Measurements from ENCODE around the gene FIBIN. TPM values are rescaled to one million over a fixed set of nuclear protein-coding genes. Genes with fewer than 3 reads are reported as not detected.
"Not testable (repeated sequence)": the region's sequence is repeated elsewhere in the genome, so short reads cannot be mapped to it uniquely, and the experiment has no call there.

The FIBIN gene
- total RNA-seq, result not detected

DNA sequence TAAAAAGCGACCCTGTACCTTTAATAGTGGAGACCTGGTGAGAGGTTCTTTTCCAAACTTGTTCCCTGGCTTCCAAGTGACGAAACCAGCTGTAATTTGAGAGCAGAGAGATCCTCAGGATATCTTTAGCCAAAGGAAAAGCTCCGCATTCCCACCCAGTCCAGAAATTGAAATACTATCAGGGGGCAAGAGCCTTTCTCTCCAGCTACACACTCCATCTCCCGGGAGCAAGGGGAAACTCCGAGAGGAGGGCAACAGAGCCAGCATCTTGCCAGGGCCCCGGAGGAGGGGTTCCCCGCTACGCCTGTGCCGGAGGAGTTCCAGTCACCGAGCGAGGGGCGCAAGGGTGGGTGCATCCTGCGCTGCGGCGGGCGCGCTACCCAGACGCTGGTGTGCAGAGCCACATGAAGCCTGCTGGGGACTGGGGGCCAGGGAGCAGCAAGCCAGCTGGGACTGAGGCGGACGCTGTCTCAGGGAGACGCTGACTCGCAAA, at the start of gene FIBIN:
Gene FIBIN, plus strand, starts transcription at position 148 of the 493 bp plus-strand sequence. CDS start 415 bp downstream, outside the sequence.
- no peak for DNase-seq (ENCODE audit: low read depth in 2 of 3, low spot score in 2 of 3)

DNA sequence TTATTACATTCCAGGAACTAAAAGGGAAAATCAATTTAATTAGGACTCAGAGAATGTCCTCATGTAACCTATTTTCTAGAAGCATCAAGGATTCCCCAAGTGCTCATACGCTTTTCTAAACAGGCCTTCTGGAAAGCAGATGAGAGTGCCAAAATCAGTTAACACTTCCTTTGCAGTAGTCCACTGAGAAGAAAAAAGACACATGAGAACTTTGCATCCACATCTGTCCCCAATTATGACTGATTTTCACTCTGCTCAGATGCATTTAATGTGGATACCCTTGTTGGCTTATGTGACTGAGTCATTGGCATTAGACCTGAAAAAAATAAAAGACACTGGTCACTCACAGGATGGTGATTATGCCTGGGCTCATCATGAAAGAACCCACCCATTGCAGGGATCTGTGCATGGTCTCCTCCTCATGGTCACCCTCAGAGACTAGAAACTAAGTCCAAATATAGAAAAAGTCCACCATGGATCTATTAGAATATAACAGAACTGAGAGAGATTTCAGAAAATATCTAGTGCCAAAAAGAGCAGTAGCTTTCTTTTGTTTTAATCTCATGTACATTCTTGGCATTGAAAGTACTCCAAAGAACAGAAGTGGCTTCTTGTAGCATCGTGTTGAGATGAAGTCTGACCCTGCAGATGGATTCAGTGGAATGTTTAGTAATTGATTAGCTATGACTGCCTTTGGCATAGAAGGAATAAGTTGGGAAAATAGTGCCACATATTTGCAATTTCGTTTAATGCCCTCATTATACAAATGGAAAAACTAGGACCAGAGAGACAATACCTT, 48.8 kb upstream of the FIBIN start:
- no peak for DNase-seq (ENCODE audit: low read depth in 2 of 3, low spot score in 2 of 3)

DNA sequence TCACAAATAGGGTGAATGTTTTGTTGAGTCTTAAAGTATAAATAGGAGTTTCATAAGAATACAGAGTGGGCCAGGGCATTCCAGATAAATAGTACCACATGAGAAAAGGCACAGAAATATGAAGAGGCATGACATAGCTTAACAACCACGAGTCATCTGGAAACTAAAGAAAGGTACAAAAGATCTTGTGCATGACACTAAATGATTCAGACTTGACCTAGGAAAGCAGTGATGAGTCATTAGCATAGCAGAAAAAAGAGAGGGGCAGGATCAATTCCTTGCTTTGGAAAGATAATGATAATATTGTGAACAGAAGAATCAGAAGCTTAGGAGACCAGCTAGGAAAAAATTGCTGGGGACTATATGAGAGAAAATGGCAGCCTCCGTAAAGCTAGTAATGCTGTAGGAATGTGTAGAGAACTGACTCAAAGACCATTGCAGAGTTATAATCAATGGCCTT, 47.6 kb upstream of the FIBIN start:
- DNase-seq (ENCODE audit: low read depth in 2 of 3, low spot score in 2 of 3), result no peak

DNA sequence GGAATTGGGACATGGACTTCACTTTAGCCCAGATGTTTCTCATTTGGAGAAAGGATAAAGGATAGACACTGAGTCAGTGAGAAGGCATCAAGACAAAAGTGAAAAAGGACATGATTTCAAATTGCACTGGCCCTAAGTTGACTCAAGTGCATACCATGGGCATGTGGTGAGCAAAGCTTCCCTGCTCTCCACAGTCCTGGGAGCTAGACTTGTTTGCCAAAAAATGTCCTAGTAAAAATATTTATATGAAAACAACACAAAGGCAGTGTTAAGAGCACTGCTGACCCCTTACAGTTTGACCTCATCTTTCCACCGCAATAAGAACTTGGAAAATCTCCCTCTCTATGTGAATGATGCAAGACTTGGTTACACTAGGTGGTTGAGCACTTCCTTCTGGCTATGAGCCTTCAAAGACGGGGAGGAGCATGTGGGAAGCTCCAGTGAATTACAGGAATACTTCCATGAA, 46.5 kb upstream of the FIBIN start:
- DNase-seq (ENCODE audit: low read depth in 2 of 3, low spot score in 2 of 3), result no peak

DNA sequence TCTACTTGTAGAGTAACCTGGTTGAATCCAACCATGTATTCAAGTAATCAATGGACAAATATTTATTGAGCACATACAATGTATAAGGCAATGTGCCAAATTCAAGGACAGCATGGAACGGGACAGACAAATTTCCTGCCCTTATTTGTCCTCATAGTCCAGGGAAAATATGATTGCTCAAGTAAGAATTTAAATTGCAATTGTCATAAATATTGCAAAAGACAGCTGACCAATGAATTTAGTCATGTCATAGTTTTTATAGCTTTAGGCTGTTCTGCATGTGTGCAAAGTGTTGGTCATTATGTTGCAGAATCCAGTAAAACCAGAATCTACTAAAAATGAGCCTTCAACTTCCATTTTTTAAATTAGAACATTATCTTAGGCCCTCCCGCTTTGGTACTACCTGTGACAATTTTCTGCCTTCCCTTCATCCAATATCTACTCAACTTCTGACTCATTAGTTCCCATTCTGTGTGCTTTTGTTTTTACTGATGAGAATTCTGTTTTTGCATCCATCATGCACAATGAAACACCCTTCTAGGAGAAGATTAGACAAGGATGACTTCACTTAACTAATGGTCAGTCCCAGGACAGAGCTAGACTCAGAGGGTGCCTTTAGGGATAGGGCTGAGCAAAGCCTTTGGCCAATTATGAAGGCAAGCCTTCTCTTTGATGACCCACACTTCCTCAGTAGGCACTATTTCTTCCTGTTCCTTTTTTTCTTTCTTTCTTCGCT, 45.8 kb upstream of the FIBIN start:
- DNase-seq (ENCODE audit: low read depth in 2 of 3, low spot score in 2 of 3), result no peak

DNA sequence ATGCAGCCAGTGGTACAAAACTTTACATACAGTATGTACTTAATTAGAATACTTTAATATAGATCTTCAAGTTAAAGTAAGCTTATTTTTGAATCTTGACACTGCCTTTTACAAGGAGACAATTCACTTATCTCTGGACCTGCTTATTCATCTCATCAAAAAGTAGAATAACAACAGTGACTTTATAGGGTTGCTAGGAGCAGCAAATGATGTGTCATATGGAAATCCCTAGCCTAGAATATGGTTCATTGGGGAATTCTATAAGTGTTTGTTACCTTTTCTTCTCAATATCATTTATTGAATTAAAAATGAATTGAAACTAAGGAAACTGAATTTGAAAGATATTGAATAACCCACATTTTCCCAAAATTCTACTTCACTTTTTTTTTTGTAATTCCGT, 45.0 kb upstream of the FIBIN start:
- DNase-seq (ENCODE audit: low read depth in 2 of 3, low spot score in 2 of 3), result no peak

DNA sequence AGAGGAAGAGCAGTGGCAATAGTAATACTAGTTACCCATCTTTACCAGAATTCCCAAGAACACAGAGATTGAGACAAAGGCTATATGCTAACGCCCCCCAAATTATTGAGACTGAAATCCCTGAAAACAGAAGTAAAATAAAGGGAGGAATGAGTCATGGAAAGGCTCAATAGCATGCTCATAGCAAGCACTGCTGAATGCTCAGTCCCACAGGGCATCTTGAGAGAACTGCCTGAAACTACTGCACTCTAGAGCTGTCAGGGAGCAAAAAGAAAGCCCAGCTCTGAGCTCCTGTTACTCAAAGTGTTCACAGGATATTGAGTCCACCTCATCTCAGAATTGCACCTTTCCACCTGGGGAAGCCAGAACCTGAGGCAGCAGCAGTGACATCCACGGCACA, 44.1 kb upstream of the FIBIN start:
- no peak for DNase-seq (ENCODE audit: low read depth in 2 of 3, low spot score in 2 of 3)

DNA sequence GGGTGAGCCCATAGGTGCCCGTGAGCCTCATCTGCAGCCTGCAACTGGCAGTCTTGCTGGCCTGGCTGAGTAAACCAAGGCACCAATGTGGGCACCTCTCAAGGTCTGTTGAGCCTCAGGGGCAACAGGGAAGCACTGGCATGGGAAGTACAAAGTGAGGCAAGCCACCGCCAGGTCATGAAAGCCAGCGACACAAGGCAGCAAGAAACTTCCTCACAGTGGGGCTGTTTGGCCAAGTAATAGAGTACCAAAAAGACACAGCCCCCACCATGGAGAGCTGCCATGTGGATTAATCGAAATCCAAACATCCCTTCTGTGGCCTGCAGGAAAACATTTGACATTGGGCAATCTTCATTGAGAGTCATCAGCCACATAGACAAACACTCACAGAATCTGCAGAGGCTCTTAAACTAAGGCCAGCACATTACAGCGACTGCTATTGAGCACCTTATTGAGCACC, 43.6 kb upstream of the FIBIN start:
- no peak for DNase-seq (ENCODE audit: low read depth in 2 of 3, low spot score in 2 of 3)

DNA sequence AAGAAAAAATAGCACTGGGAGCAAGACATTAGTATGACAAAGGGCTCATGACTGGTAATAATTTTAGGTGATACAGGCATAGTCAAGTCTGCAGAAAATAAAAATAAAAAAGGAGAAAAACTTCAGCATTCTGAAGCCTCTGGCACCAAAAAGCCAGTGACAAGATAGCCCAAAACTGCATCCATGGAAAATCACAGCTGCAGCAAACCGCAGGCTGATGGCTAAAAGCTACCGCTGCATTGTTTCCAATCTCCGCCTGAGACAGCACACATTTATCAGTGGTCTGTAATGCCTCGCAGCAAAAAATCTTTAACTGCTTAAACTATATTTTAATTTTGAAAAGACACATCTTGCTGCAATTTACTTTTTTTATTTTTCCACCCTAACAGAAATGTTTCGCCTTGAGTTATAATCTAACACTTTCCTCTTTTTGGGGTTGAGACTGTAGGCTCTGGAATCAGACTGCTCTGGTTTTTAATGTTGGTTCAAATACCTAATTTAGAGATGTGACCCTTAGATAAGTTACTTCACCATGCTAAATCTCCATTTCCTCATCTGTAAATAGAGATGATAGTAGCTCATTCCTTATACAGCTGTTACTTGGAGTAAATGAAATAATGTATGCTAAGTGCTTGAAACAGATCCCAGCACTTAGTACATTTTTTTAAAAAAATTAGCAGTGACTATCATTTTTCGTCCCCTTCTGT, 42.0 kb upstream of the FIBIN start:
- DNase-seq (ENCODE audit: low read depth in 2 of 3, low spot score in 2 of 3), result no peak

DNA sequence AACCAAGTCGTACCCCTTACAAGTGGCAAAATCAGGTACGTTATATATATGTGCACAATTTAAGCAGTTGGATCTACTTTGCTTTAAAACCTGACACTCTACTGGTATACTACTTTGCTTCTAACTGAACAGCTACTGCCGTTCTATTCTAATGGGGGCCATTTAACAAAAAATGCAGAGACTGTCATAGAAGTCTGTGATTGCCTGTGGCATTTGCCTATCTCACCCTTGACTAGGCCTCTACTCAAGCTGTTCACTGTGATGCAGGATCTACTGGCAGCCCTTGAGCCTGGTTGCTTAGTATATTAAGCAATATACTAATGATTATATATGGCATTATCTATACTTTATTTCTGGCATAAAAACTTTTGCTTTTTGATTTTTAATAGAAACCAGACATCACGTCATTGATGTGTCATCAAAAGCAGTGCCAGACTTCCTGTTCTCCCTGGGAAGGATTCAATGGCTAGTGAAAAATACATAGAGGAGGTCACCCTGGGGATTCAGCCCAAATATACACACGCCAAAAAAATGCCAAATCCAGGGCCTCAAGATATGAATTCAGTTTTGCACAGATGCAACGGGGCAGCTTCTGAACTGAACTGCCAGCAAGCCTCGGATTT, 40.0 kb upstream of the FIBIN start:
- no peak for DNase-seq (ENCODE audit: low read depth in 2 of 3, low spot score in 2 of 3)

DNA sequence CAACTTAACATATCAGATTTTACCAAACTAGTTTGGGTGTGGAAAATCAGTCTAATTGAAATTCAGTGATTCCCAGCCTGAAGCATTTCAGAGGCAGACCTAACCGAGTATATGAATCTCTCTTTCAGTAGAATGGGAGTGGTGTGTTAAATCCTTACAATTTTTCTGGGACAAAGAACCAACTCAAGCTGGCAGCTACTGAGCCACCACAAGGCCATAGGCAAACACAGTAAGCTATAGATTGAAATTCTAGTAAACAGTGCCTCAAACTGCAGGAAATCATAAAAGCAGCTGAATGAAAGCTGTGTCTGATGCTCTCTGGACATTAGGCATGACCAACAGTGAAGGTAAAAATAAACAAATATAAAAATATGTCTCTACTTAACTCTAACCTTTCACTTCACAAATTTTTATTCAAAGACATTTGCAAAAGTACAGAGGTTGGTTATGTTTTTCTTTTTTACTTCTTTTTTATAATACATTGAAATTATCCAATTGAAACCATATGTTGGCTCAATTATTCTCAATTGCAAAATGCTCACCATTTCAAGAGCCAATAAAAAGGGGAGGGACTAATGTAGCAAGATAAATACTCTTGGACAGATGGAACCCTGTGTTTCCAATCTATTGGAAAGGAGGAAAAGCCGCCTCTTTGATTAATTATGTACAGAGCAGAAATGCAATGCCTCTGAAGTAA, 35.8 kb upstream of the FIBIN start:
- DNase-seq (ENCODE audit: low read depth in 2 of 3, low spot score in 2 of 3), result no peak

DNA sequence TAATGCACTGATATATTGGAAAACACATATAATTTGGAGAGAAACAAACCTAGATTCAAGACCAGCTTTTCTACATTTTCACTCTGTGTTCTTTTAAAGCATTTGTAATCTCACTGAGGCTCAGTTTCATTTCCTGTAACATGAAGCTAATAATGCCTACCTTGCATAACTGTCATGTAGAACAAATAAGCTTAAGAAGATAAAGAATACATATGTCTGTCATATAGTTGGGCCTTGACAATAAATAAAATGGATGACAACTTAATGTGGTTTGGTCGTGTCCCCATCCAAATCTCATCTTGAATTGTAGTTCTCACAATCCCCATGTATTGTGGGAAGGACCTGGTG, 35.2 kb upstream of the FIBIN start:
- no peak for DNase-seq (ENCODE audit: low read depth in 2 of 3, low spot score in 2 of 3)

DNA sequence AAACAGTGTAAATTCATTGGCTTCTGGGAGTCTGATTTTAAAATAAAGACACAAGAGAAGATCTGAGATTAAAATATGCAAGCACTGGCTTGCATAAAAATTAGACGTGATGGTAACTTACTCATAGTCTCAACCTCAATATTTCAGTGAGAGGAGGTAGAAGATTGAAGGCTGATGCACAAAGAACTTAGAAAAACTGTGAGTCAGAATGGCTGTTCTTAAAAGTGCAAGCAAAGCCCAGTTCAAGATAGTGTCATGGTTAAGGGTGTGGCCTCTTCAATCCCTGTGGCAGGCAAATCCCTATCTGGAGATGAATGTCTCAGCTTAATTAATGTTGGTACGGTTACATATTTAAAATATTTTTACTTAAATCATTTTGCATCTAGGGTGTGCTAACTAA, 33.6 kb upstream of the FIBIN start:
- no peak for DNase-seq (ENCODE audit: low read depth in 2 of 3, low spot score in 2 of 3)

DNA sequence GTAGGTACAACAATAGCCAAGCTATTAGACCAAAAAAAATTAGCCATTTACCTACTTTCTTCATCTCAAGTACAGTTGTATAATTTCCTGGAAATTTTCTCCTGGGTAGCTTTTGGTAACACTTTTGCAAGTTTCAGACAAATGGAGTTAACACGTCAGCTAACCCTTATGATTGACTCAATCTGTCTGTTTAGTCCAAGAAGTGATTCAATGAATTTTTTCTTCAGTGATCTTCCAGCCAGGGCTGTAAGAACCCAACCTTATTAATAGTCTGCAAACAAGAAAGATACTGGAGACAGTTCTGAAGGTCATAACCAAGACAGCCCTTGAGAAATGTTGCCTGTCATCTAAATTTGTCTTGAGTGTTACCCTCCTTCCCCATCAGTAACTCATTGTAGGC, 30.1 kb upstream of the FIBIN start:
- DNase-seq (ENCODE audit: low read depth in 2 of 3, low spot score in 2 of 3), result no peak

DNA sequence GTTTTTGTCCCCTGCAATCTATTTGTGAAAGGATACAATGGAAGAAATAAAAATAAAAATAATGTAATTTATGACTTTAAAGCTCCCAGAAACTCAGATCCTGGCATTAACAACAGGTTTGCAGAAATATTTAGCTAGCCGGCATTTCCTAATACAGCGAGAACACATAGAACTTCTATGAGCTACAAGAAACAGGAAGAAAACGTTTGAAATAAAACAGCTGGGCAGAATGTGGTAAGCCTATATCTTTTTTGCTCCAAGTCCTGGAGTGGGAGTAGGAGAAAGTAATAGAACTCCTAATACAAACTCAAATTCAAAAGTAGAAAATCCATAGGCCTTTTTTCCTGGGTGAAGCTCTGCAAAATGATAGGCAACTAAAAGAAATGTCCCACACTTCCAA, 29.6 kb upstream of the FIBIN start:
- DNase-seq (ENCODE audit: low read depth in 2 of 3, low spot score in 2 of 3), result no peak

DNA sequence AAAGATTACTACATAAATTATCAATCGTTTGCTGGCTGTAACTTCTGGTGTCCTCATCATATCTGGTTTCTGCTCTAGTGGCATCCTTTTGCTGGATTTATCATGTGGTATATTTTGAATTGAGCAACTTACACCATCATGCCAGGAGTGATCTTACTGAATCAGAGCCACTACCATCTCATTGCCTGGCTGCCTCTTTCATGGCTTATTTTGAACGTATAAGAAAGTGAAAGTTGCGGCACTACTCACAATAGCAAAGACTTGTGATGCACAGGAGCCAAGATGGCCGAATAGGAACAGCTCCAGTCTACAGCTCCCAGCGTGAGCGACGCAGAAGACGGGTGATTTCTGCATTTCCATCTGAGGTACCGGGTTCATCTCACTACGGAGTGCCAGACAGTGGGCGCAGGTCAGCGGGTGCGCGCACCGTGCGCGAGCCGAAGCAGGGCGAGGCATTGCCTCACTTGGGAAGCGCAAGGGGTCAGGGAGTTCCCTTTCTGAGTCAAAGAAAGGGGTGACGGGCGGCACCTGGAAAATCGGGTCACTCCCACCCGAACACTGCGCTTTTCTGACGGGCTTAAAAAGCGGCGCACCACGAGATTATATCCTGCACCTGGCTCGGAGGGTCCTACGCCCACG, 28.9 kb upstream of the FIBIN start:
- not testable (repeated sequence) for DNase-seq (ENCODE audit: low read depth in 2 of 3, low spot score in 2 of 3)

DNA sequence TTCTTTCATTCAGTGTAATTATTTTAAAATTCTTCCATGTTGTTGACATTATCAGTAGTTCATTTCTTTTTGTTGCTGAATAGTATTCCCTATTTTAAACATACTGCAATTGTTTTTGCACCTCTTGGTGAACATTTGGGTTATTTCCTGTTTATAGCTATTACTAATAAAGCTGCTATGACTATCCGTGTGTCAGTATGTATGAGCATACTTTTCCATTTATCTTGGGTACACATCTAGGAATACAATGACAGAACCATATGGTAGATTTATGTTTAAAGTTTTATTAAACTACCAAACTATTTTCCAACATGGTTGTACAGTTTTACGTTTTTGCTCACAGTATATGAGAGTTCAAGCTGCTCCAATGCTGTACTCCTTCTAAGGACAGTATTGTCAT, 22.0 kb upstream of the FIBIN start:
- DNase-seq (ENCODE audit: low read depth in 2 of 3, low spot score in 2 of 3), result no peak

DNA sequence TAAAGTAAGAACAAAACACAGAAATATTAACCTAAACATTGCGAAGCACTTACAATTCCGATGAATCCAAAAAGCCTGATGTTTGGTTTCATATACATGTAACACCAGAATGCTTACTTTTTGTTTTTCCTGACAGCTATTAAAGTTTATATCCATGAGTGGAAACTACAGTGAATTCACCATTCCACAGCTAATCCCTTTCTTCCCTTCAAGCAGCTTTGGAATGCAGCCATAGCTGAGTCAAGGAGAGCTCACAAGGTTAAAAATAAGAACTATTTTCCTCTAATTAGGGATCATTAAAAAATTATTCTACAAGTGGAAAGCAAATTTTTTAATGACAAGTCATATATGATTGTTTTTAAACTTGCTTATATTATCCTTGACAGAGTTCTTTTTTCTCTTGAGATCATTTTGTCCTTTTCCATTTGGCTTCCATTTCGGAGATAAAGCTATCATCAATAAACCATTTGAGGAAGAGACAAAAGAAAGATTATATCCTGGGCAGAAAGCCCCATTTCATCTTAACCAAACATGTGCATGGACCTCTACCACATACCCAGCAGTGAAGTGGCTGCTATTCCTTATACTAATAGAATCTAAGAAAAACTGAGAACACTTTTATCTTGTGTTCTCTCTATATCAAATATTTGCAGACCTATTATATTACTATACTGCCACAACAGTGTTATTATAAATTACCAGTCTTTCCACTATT, 19.7 kb upstream of the FIBIN start:
- no peak for DNase-seq (ENCODE audit: low read depth in 2 of 3, low spot score in 2 of 3)

DNA sequence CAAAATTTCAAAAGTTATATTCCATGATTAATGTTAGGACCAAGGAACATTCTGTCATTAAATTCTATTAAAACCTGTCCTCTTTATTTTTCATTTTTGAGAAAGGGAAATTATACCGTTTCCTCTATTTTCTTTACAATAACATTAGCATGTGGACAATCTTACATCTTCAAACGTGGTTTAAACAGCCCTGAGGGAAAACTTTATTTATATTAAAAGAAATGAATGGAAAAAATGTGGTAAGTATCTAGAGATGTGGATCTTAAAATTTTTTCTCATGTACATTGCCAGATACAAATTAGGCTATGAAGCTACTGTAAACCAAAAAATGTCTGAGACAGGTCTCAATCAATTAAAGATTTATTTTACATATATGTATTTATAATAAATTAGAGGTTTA, 18.9 kb upstream of the FIBIN start:
- no peak for DNase-seq (ENCODE audit: low read depth in 2 of 3, low spot score in 2 of 3)

Data from hematopoietic multipotent progenitor cell (in vitro differentiated cells).